Measurements from ENCODE around the gene NLE1.
"Not testable (repeated sequence)": the region's sequence is repeated elsewhere in the genome, so short reads cannot be mapped to it uniquely, and the experiment has no call there.

Gene NLE1

GRCh38 chr17:35129154-35129972 is 12.7 kb downstream of the NLE1 start:
- no peak for DNase-seq (ENCODE audit: low read depth in 2 of 3, low spot score in 1 of 3)

GRCh38 chr17:35127751-35128514 is 14.2 kb downstream of the NLE1 start:
- no peak for DNase-seq (ENCODE audit: low read depth in 2 of 3, low spot score in 1 of 3)

DNA sequence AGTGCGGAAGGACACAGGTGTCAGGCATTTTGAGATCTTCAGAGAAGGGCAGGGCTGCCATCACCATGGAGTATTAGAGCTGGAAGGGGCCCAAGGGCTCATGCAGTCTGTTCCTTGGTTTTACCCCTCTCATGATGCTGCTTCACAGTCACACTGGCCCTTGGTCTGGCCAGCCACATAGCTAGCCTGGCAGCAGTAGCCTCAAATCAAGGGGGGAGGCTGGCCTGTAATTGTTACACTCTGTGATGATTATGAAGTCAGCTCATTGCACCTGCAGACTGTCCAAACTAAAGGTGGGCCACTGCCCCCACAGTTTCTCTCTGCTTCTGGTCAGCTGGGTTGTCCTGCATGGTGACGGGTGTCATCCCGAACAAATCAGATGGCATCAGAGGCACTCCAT is 20.8 kb downstream of the NLE1 start, which contains the start of gene FNDC8:
FNDC8 (plus strand) TSS at position 301 of the 400 bp plus-strand sequence; CDS start at position 380, 79 bp downstream.
- DNase-seq (ENCODE audit: low read depth in 2 of 3, low spot score in 1 of 3): no peak

GRCh38 chr17:35119370-35120165 is 22.5 kb downstream of the NLE1 start, which contains the start of gene RAD51D:
RAD51D (minus strand) TSS chr17:35119860; CDS start chr17:35119613, 247 bp downstream.
- DNase-seq (ENCODE audit: low read depth in 2 of 3, low spot score in 1 of 3): peak; percentile 68 to 75 (median 71)

- DNase-seq (ENCODE audit: low read depth in 2 of 3, low spot score in 1 of 3): no peak
Observed at GRCh38 chr17:35117984-35118383, 24.1 kb downstream of the NLE1 start.

DNA sequence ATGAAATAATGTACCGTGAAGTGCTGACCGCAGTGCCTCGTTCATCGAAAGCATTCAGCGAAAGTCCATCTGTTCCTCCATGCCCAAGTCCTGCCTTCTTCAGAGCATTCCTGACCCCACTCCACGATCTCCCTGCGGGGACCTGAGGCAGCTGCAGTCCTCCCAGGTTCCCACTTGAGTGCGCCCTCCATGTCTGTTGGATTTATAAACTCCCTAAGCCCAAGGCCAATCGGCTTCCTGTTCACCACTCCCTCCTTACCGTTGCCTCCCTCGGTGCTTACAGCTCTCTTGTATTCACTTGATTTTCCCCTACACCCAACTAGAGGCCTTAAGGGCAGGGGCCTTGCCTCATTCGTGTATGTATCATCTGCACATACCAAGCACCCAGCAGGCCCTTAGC is 25.3 kb downstream of the NLE1 start:
- no peak for DNase-seq (ENCODE audit: low read depth in 2 of 3, low spot score in 1 of 3)

DNA sequence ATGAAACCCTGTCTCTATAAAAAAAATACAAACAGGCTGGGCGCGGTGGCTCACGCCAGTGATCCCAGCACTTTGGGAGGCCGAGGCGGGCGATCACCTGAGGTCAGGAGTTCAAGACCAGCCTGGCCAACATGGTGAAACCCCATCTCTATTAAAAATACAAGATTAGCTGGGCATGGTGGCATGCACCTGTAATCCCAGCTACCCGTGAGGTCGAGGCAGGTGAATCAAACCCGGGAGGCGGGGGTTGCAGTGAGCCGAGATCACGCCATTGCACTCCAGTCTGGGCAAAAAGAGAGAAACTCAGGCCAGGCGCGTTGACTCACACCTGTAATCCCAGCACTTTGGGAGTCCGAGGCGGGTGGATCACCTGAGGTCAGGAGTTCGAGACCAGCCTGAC is 31.3 kb downstream of the NLE1 start:
- not testable (repeated sequence) for DNase-seq (ENCODE audit: low read depth in 2 of 3, low spot score in 1 of 3)

GRCh38 chr17:35104844-35105450 is 37.2 kb downstream of the NLE1 start:
- DNase-seq (ENCODE audit: low read depth in 2 of 3, low spot score in 1 of 3): no peak

DNA sequence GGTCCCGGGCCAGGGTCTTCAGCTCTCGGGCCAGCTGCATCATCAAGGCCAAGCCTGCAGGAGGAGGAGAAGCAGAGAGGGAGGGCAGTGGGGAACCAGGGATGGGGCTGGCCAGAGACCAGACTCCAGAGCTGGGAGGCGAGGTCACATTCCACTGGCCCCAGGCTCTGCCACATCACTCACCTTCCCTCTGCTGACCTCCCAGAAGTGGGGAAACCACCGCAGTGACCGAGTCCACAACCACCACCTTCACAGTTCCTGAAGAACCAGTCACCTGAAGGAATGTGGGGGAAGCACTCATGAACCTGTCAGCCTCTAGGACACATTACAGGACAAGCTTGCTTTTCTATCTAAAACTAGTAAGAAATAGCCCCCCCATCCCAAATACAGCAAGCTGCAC is 38.8 kb downstream of the NLE1 start:
- no peak for DNase-seq (ENCODE audit: low read depth in 2 of 3, low spot score in 1 of 3)

GRCh38 chr17:35101725-35102124 is 40.4 kb downstream of the NLE1 start:
- no peak for DNase-seq (ENCODE audit: low read depth in 2 of 3, low spot score in 1 of 3)

- DNase-seq (ENCODE audit: low read depth in 2 of 3, low spot score in 1 of 3): no peak
Observed at GRCh38 chr17:35101036-35101435, 41.1 kb downstream of the NLE1 start.

- DNase-seq (ENCODE audit: low read depth in 2 of 3, low spot score in 1 of 3): no peak
Observed at GRCh38 chr17:35099908-35100307, 42.2 kb downstream of the NLE1 start.

DNA sequence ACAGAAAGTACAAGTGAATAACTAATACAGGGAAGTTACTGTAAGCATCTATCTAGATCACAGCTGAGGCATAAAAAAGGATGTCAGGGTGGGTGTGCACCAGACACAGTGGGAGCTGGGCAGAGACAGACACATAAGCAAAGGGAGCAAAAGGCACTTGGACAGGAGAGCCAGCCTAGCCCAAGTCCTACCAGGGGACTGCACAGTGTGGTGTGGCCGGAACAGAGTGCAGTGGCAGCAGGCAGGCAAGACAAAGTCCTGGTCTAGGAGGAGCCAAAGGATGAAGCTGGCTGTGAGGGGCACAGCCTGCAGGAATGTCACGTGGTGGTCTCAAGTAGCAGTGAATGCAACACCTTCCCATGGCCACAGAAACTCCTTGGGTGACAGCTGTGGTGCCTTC is 44.3 kb downstream of the NLE1 start:
- no peak for DNase-seq (ENCODE audit: low read depth in 2 of 3, low spot score in 1 of 3)

- DNase-seq (ENCODE audit: low read depth in 2 of 3, low spot score in 1 of 3): no peak
Observed at GRCh38 chr17:35095741-35096140, 46.4 kb downstream of the NLE1 start.

DNA sequence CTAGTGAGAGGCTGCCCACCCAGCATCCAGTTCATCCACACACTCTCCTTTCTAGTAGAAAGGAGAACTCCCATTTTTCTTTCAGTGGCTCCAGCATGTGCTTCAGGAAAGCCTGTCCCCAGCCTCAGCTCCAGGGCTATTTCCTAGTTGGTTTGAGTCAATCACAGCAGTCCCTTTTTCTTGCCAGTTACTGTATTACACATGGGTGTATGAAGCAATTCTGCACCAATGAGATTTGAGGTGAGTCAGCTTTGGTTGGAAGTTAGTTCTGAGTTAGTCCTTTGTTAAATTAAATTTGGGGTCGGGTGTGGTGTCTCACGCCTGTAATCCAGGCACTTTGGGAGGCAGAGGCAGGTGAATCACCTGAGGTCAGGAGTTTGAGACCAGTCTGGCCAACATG is 47.2 kb downstream of the NLE1 start:
- DNase-seq (ENCODE audit: low read depth in 2 of 3, low spot score in 1 of 3): no peak

- not testable (repeated sequence) for DNase-seq (ENCODE audit: low read depth in 2 of 3, low spot score in 1 of 3)
Observed at GRCh38 chr17:35090707-35091106, 51.4 kb downstream of the NLE1 start.

GRCh38 chr17:35089586-35090296 is 52.4 kb downstream of the NLE1 start:
- peak in 2 of 3 donors; percentile 26 to 36 for DNase-seq (ENCODE audit: low read depth in 2 of 3, low spot score in 1 of 3)

DNA sequence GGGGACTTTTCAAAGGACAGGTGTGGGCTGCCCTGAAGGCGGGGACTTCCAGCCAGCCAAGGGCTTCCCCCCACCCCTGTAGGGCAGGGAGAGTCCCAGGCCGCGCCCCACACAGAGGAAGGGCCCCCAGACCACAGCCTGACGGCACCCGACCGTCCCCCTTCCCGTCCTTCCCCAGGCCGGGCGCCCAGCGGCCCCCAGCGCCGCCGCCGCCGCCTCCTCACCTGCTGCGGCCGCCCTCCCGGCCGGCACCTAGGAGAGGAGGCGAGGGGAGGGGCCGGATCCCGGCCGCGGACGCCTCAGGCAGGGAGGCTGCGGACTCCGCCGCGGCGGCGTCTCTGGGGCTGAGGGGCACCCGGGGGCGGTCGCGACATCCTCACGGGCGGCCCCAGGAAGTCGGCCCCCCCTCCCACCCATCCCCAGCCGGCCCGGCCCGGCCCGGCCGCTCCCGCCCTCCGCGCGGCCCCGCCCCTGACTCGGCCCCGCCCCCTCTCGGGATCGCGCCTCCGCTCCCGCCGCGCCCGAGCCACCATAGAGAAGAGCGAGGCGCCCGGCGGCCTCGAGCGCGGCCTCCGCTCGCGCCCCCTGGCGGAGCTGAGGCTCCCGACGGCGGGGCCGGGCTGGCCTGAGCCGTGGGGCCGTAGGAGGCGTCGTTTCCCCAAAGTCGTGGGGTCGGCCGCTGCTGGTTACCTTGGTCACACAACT is 53.1 kb downstream of the NLE1 start:
- DNase-seq (ENCODE audit: low read depth in 2 of 3, low spot score in 1 of 3): peak; percentile 83 to 86 (median 83)

GRCh38 chr17:35088356-35088880 is 53.7 kb downstream of the NLE1 start:
- DNase-seq (ENCODE audit: low read depth in 2 of 3, low spot score in 1 of 3): no peak

Measured in stimulated activated CD4-positive, alpha-beta T cell treated with anti-CD3 and anti-CD28 coated beads, Interleukin-12 subunit alpha, Interleukin-12 subunit beta, amount 100 ng/mL, for 48 hours (primary cell).